GM12872 (cell line): ENCODE results near the gene RRP1B.

Experiments
- TF ChIP-seq, protein P1 (sequence below): IDR thresholded peaks from 3 replicates; pipeline ENCODE4 v1.5.1; 2011; ENCODE audit warnings: low read depth, mild to moderate bottlenecking, low read length, moderate library complexity; ENCODE audit not compliant: insufficient read depth

RRP1B gene

DNA sequence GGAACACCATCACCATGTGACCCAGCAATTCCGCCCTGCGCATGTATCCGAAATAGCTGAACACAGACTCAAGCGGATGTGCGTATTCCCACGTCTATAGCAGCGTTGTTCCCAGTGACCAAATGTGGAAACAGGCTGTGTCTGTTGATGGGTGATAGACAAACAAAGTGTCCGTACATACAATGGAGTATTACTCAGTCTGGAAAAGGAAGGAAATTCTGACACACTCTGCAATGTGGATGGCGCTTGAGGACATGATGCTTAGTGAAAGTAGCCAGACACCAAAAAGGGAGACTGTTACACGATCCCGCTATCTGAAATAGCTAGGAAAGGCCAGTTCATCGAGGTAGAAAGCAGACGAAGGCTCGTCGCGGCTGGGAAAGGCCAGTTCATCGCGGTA is 85.4 kb downstream of the RRP1B start:
- TF ChIP-seq, protein P1, sequence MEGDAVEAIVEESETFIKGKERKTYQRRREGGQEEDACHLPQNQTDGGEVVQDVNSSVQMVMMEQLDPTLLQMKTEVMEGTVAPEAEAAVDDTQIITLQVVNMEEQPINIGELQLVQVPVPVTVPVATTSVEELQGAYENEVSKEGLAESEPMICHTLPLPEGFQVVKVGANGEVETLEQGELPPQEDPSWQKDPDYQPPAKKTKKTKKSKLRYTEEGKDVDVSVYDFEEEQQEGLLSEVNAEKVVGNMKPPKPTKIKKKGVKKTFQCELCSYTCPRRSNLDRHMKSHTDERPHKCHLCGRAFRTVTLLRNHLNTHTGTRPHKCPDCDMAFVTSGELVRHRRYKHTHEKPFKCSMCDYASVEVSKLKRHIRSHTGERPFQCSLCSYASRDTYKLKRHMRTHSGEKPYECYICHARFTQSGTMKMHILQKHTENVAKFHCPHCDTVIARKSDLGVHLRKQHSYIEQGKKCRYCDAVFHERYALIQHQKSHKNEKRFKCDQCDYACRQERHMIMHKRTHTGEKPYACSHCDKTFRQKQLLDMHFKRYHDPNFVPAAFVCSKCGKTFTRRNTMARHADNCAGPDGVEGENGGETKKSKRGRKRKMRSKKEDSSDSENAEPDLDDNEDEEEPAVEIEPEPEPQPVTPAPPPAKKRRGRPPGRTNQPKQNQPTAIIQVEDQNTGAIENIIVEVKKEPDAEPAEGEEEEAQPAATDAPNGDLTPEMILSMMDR = no peak
